ENCODE measurements around the gene C11orf87.

DNA sequence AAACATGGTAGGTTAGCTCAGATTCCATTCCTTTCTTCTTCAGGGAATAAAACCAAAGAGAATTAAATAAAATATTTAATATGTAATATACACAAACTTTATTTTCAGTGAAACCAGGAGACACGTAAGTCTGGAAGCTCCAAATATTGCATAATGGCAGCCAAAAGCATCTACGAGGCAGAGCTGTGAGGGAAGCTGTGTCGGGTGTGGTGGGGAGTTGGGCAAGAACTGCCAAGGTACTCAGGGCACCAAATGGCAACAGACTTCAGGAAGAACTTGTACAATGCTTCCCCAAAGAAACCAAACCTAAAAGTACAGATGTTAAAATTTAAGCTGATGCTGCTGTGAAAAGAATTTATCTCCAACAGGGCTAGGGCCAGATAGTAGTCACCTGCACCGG is 47.5 kb upstream of the C11orf87 start:
- TF ChIP-seq, protein P1, sequence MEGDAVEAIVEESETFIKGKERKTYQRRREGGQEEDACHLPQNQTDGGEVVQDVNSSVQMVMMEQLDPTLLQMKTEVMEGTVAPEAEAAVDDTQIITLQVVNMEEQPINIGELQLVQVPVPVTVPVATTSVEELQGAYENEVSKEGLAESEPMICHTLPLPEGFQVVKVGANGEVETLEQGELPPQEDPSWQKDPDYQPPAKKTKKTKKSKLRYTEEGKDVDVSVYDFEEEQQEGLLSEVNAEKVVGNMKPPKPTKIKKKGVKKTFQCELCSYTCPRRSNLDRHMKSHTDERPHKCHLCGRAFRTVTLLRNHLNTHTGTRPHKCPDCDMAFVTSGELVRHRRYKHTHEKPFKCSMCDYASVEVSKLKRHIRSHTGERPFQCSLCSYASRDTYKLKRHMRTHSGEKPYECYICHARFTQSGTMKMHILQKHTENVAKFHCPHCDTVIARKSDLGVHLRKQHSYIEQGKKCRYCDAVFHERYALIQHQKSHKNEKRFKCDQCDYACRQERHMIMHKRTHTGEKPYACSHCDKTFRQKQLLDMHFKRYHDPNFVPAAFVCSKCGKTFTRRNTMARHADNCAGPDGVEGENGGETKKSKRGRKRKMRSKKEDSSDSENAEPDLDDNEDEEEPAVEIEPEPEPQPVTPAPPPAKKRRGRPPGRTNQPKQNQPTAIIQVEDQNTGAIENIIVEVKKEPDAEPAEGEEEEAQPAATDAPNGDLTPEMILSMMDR (IDR thresholded peaks at IDR 0.05): no peak
- TF ChIP-seq POLR2AphosphoS5 (IDR thresholded peaks at IDR 0.05): no peak
